Thyroid gland (tissue), 4 donors: ENCODE results near the gene NDUFA11.

Source experiments
- POLR2A ChIP-seq, 2 donors: fragments of 450-650 bp; IDR thresholded peaks; one replicate each; pipeline ENCODE4 v1.6.1; 2017; ENCODE audit warnings: antibody characterized with exemption in 2 of 2, mild to moderate bottlenecking in 2 of 2, moderate library complexity in 1 of 2
- TF ChIP-seq, protein P1 (sequence below), 6 experiments: fragments of 200-600 bp in 3 of 6; fragments of 450-650 bp in 3 of 6; sonication (generic) in 3 of 6; IDR thresholded peaks; one replicate each; pipeline ENCODE4 v1.5.1; 2016 to 2019; ENCODE audit warnings: antibody characterized with exemption in 6 of 6, mild to moderate bottlenecking in 2 of 6, inconsistent platforms in 1 of 6, moderate library complexity in 1 of 6

DNA sequence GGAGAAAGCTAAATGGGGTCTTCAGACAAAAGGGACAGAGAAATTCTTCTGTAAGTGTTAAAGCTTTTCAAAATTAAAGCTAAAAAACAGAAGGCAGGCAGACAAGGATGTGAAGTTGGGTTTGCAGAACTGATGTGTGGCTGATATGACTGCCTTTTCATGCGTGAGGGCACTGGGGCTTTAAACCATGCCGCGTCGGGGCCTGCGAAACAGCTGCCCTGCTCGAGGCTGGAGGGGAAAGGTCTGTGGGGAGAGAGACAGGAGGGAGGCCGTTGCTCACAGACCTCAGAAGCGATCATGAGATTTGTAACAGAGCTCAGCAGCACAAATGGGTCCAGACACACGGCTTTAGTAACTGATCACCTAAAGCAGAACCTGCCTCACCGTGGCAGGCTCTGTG is 34.0 kb upstream of the NDUFA11 start:
- TF ChIP-seq, protein P1, sequence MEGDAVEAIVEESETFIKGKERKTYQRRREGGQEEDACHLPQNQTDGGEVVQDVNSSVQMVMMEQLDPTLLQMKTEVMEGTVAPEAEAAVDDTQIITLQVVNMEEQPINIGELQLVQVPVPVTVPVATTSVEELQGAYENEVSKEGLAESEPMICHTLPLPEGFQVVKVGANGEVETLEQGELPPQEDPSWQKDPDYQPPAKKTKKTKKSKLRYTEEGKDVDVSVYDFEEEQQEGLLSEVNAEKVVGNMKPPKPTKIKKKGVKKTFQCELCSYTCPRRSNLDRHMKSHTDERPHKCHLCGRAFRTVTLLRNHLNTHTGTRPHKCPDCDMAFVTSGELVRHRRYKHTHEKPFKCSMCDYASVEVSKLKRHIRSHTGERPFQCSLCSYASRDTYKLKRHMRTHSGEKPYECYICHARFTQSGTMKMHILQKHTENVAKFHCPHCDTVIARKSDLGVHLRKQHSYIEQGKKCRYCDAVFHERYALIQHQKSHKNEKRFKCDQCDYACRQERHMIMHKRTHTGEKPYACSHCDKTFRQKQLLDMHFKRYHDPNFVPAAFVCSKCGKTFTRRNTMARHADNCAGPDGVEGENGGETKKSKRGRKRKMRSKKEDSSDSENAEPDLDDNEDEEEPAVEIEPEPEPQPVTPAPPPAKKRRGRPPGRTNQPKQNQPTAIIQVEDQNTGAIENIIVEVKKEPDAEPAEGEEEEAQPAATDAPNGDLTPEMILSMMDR (IDR thresholded peaks at IDR 0.05), result no peak
- no peak for TF ChIP-seq POLR2A (IDR thresholded peaks at IDR 0.05)
